Sigmoid colon (tissue), 4 donors: ENCODE data around the gene PRDM1.

Experiments
- CTCF ChIP-seq, 4 experiments: fragments of 450-650 bp in 3 of 4; fragments of 200-600 bp in 1 of 4; IDR thresholded peaks; one replicate each; pipeline ENCODE4 v1.5.1; 2016 to 2019; ENCODE audit warnings: antibody characterized with exemption in 4 of 4, mild to moderate bottlenecking in 3 of 4, moderate library complexity in 2 of 4
- EP300 ChIP-seq, 4 donors: sonication (generic); formaldehyde crosslinking; IDR thresholded peaks; one replicate each; pipeline ENCODE4 v1.6.1; 2017; ENCODE audit warnings: antibody characterized with exemption in 4 of 4
- POLR2A ChIP-seq, 2 donors: fragments of 450-650 bp; IDR thresholded peaks; one replicate each; pipeline ENCODE4 v1.6.1; 2016; ENCODE audit warnings: antibody characterized with exemption in 2 of 2, mild to moderate bottlenecking in 2 of 2, moderate library complexity in 2 of 2
- POLR2AphosphoS5 ChIP-seq, 4 donors: sonication (generic); formaldehyde crosslinking; IDR thresholded peaks; one replicate each; pipeline ENCODE4 v1.6.1; 2017; ENCODE audit warnings: antibody characterized with exemption in 4 of 4

GRCh38 chr6:106102967-106103727 lies 17.0 kb downstream of the PRDM1 start:
- TF ChIP-seq CTCF (IDR thresholded peaks at IDR 0.05) (no peak), POLR2A (IDR thresholded peaks at IDR 0.05) (no peak), POLR2AphosphoS5 (IDR thresholded peaks at IDR 0.05) (no peak), EP300 (IDR thresholded peaks at IDR 0.05) (no peak)
